ENCODE data around the gene HDAC4.

Gene HDAC4

GRCh38 chr2:239132786-239133185 lies 268.0 kb downstream of the HDAC4 start:
- TF ChIP-seq SPI1 (IDR thresholded peaks at IDR 0.05; ENCODE audit: borderline replicate concordance, low read depth) (no peak), GABPA (IDR thresholded peaks at IDR 0.05; ENCODE audit: low read depth) (no peak), POLR2AphosphoS5 (IDR thresholded peaks at IDR 0.05; ENCODE audit: low read depth) (no peak), CTCF (IDR thresholded peaks at IDR 0.05; ENCODE audit: insufficient read depth, low read length) (no peak), REST (IDR thresholded peaks at IDR 0.05; ENCODE audit: insufficient replicate concordance, low read depth) (no peak)
- Histone ChIP-seq H3K27me3 (ENCODE audit: insufficient read depth, poor library complexity, severe bottlenecking) (no peaks in the 10 kb centered on the region), H3K27ac (replicated peaks) (no peak overlapping the region), H3K4me3 (replicated peaks; ENCODE audit: insufficient read depth, low read length) (no peak overlapping the region)
- DNase-seq (ENCODE audit: low read depth in 1 of 2, low spot score in 1 of 2): no peak

- Histone ChIP-seq H3K27me3 (ENCODE audit: insufficient read depth, poor library complexity, severe bottlenecking) (no peaks in the 10 kb centered on the region), H3K27ac (replicated peaks) (no peak overlapping the region), H3K4me3 (replicated peaks; ENCODE audit: insufficient read depth, low read length) (no peak overlapping the region)
- no peak for DNase-seq (ENCODE audit: low read depth in 1 of 2, low spot score in 1 of 2)
- TF ChIP-seq SPI1 (IDR thresholded peaks at IDR 0.05; ENCODE audit: borderline replicate concordance, low read depth): no peak
- TF ChIP-seq REST (IDR thresholded peaks at IDR 0.05; ENCODE audit: insufficient replicate concordance, low read depth): no peak
- no peak for TF ChIP-seq GABPA (IDR thresholded peaks at IDR 0.05; ENCODE audit: low read depth)
- no peak for TF ChIP-seq POLR2AphosphoS5 (IDR thresholded peaks at IDR 0.05; ENCODE audit: low read depth)
- TF ChIP-seq CTCF (IDR thresholded peaks at IDR 0.05; ENCODE audit: insufficient read depth, low read length): no peak
Measured at GRCh38 chr2:239132156-239132709, 268.6 kb downstream of the HDAC4 start.

- DNase-seq (ENCODE audit: low read depth in 1 of 2, low spot score in 1 of 2): no peak
- Histone ChIP-seq H3K4me3 (replicated peaks; ENCODE audit: insufficient read depth, low read length) (no peak overlapping the region), H3K27ac (replicated peaks) (no peak overlapping the region), H3K27me3 (ENCODE audit: insufficient read depth, poor library complexity, severe bottlenecking) (no peaks in the 10 kb centered on the region)
- TF ChIP-seq REST (IDR thresholded peaks at IDR 0.05; ENCODE audit: insufficient replicate concordance, low read depth) (no peak), CTCF (IDR thresholded peaks at IDR 0.05; ENCODE audit: insufficient read depth, low read length) (no peak), POLR2AphosphoS5 (IDR thresholded peaks at IDR 0.05; ENCODE audit: low read depth) (no peak), GABPA (IDR thresholded peaks at IDR 0.05; ENCODE audit: low read depth) (no peak), SPI1 (IDR thresholded peaks at IDR 0.05; ENCODE audit: borderline replicate concordance, low read depth) (no peak)
Measured at GRCh38 chr2:239131521-239131920, 269.3 kb downstream of the HDAC4 start.

Measured in HL-60 (cell line).